GM12878 (cell line): Measurements from ENCODE around the gene BAZ2B. TPM values are rescaled to one million over a fixed set of nuclear protein-coding genes. Genes with fewer than 3 reads are reported as not detected.

Experiments used
- BCL3 ChIP-seq: IDR thresholded peaks from 2 replicates; pipeline ENCODE4 v1.6.1; 2011; ENCODE audit warnings: borderline replicate concordance, low read depth, mild to moderate bottlenecking, moderate library complexity, low read length; ENCODE audit not compliant: insufficient read depth, poor library complexity, severe bottlenecking
- CBFB ChIP-seq: IDR thresholded peaks from 2 replicates; pipeline ENCODE4 v1.6.1; 2016; ENCODE audit warnings: antibody characterized with exemption, low read depth
- CBX5 ChIP-seq: sonication (generic); IDR thresholded peaks from 2 replicates; pipeline ENCODE4 v1.6.1; 2016; ENCODE audit warnings: low read depth, moderate library complexity, mild to moderate bottlenecking, inconsistent platforms
- CHD1 ChIP-seq: IDR thresholded peaks from 2 replicates; pipeline ENCODE4 v1.6.1; 2012; ENCODE audit warnings: low read depth, low read length, improper control_type of control experiment
- CUX1 ChIP-seq: IDR thresholded peaks from 2 replicates; pipeline ENCODE4 v1.6.1; 2012; ENCODE audit warnings: improper control_type of control experiment, low read depth, low read length; ENCODE audit not compliant: insufficient replicate concordance
- EED ChIP-seq: sonication (generic); IDR thresholded peaks from 2 replicates; pipeline ENCODE4 v1.6.1; 2016; ENCODE audit warnings: antibody characterized with exemption, low read depth
- LARP7 ChIP-seq: fragments of 450-650 bp; IDR thresholded peaks from 2 replicates; pipeline ENCODE4 v1.6.1; 2017; ENCODE audit warnings: mild to moderate bottlenecking
- NBN ChIP-seq: fragments of 450-650 bp; IDR thresholded peaks from 2 replicates; pipeline ENCODE4 v1.6.1; 2016
- NFYB ChIP-seq: IDR thresholded peaks from 2 replicates; pipeline ENCODE4 v1.6.1; 2011; ENCODE audit warnings: low read depth, mild to moderate bottlenecking, low read length, improper control_type of control experiment, moderate library complexity; ENCODE audit not compliant: insufficient read depth
- NR2C2 ChIP-seq: IDR thresholded peaks from 2 replicates; pipeline ENCODE4 v1.6.1; 2011; ENCODE audit warnings: borderline replicate concordance, low read depth; ENCODE audit not compliant: control insufficient read depth, insufficient read length
- NR2F1 ChIP-seq: fragments of 450-650 bp; conservative IDR thresholded peaks from 2 replicates; pipeline ENCODE4 v1.6.1; 2017; ENCODE audit warnings: mild to moderate bottlenecking
- PAX8 ChIP-seq: fragments of 450-650 bp; IDR thresholded peaks from 2 replicates; pipeline ENCODE4 v1.6.1; 2017; ENCODE audit warnings: mild to moderate bottlenecking, moderate library complexity
- POLR2AphosphoS5 ChIP-seq: IDR thresholded peaks from 2 replicates; pipeline ENCODE4 v1.6.1; 2011; ENCODE audit warnings: mild to moderate bottlenecking, low read length, inconsistent platforms
- POU2F2 ChIP-seq: IDR thresholded peaks from 3 replicates; pipeline ENCODE4 v1.6.1; 2011; ENCODE audit warnings: low read depth, mild to moderate bottlenecking, low read length, borderline replicate concordance
- SMC3 ChIP-seq: IDR thresholded peaks from 2 replicates; pipeline ENCODE4 v1.6.1; 2011; ENCODE audit warnings: low read length, improper control_type of control experiment, borderline replicate concordance
- ZNF592 ChIP-seq: fragments of 450-650 bp; IDR thresholded peaks from 2 replicates; pipeline ENCODE4 v1.6.1; 2017; ENCODE audit warnings: mild to moderate bottlenecking, moderate library complexity
- polyA plus RNA-seq, 11 experiments: library from polyadenylated mRNA; depleted of rRNA in 4 of 11; unstranded in 6 of 11; stranded (reverse) in 5 of 11; fragments of >200 nt; fragmentation: Nextera tagmentation in 4 of 11; fragmentation: Illumina TruSeq in 1 of 11; extraction: Ambion mirVana in 4 of 11; extraction: Trizol in 1 of 11; gene quantifications; 1 replicate in 1 of 11; 2 replicates in 10 of 11; pipeline versions ENCODE4 v1.2.1 to v1.2.3, GENCODE V29; 2011 to 2016; ENCODE audit warnings: inconsistent platforms in 2 of 11, missing spikeins in 2 of 11, low read depth in 1 of 11
- total RNA-seq, 4 experiments: library from RNA; depleted of rRNA in 3 of 4; stranded (reverse); fragments of >200 nt in 3 of 4; fragmentation: Illumina TruSeq in 1 of 4; extraction: Trizol in 1 of 4; gene quantifications; 2 replicates each; pipeline versions ENCODE4 v1.2.1 to v1.2.3, GENCODE V29; 2013 to 2021
- TF ChIP-seq, protein P1 (sequence below): fragments of 450-650 bp; IDR thresholded peaks from 2 replicates; pipeline ENCODE4 v1.6.1; 2018; ENCODE audit warnings: mild to moderate bottlenecking, low read depth, moderate library complexity; ENCODE audit not compliant: partially characterized antibody

BAZ2B gene
- total and polyA plus RNA-seq, 10 of the 15 experiments (the other 5 are each of a cell fraction or from before 2014, with no cell fraction given): 8.8 to 49.7 (median 24.7) TPM

DNA sequence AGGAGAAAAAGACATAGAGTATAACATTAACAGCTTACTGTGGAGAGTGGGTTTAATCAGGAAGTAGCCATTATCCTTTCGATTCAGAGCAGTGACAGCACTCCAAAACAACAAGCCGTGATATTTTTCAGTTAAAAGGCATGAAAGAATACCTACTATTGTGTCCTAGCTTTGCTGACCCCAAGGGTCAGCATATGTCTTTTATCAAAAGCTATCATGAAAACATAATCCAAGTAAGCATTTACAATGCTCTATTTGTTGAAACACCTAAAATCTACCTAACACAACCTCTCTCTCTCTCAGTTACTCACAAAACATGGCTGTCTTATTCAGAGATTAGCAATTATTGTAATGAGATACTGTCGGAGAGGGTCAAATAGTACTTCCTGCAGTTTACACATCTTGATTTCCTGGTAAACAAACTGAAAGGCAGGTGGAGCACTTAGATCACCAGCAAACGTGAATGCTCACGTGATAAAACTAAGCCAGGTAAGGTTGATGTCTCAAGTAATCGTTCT, 100.0 kb downstream of the BAZ2B start (continued):
- TF ChIP-seq ZNF592: 0 out of 2 replicates have a peak, but pooled peaks have one; percentile 27
- TF ChIP-seq NR2F1: 0 out of 2 replicates have a peak, but pooled peaks have one; percentile 23
- TF ChIP-seq PAX8: 0 out of 2 replicates have a peak, but pooled peaks have one; percentile 69
- no peak for TF ChIP-seq EED
- TF ChIP-seq POLR2AphosphoS5: peak; percentile 42; the same call in 1 of the 2 replicates
- TF ChIP-seq, protein P1, sequence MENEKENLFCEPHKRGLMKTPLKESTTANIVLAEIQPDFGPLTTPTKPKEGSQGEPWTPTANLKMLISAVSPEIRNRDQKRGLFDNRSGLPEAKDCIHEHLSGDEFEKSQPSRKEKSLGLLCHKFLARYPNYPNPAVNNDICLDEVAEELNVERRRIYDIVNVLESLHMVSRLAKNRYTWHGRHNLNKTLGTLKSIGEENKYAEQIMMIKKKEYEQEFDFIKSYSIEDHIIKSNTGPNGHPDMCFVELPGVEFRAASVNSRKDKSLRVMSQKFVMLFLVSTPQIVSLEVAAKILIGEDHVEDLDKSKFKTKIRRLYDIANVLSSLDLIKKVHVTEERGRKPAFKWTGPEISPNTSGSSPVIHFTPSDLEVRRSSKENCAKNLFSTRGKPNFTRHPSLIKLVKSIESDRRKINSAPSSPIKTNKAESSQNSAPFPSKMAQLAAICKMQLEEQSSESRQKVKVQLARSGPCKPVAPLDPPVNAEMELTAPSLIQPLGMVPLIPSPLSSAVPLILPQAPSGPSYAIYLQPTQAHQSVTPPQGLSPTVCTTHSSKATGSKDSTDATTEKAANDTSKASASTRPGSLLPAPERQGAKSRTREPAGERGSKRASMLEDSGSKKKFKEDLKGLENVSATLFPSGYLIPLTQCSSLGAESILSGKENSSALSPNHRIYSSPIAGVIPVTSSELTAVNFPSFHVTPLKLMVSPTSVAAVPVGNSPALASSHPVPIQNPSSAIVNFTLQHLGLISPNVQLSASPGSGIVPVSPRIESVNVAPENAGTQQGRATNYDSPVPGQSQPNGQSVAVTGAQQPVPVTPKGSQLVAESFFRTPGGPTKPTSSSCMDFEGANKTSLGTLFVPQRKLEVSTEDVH: no peak
- TF ChIP-seq CBX5: peak; percentile 73; the same call in 1 of the 2 replicates
- TF ChIP-seq NR2C2: no peak
- TF ChIP-seq SMC3: no peak
- no peak for TF ChIP-seq NFYB
- peak; percentile 69 for TF ChIP-seq NBN
- 0 out of 2 replicates have a peak, but pooled peaks have one; percentile 31 for TF ChIP-seq CHD1
- no peak for TF ChIP-seq LARP7
- no peak for TF ChIP-seq CUX1
- TF ChIP-seq POU2F2: no peak
- no peak for TF ChIP-seq BCL3
- no peak for TF ChIP-seq CBFB
